Endothelial cell of umbilical vein (primary cell): ENCODE data around the gene NEURL1B.

Experiments used
- EZH2 ChIP-seq: IDR thresholded peaks from 2 replicates; pipeline ENCODE4 v1.6.1; 2012; ENCODE audit warnings: borderline replicate concordance, low read depth, mild to moderate bottlenecking, moderate library complexity, low read length, inconsistent platforms; ENCODE audit not compliant: severe bottlenecking
- FOS ChIP-seq: IDR thresholded peaks from 2 replicates; pipeline ENCODE4 v1.6.1; 2011; ENCODE audit warnings: mild to moderate bottlenecking, low read length, moderate library complexity, borderline replicate concordance; ENCODE audit not compliant: insufficient read depth
- JUN ChIP-seq: IDR thresholded peaks from 2 replicates; pipeline ENCODE4 v1.6.1; 2011; ENCODE audit warnings: borderline replicate concordance, low read depth; ENCODE audit not compliant: insufficient read length, insufficient read depth
- MYC ChIP-seq: IDR thresholded peaks from one replicate; pipeline ENCODE4 v1.6.1; 2011; ENCODE audit warnings: mild to moderate bottlenecking, low read depth, low read length
- POLR2A ChIP-seq: IDR thresholded peaks from 2 replicates; pipeline ENCODE4 v1.6.1; 2012; ENCODE audit warnings: low read depth, mild to moderate bottlenecking, control low read depth, low read length
- POLR2AphosphoS5 ChIP-seq: IDR thresholded peaks from 2 replicates; pipeline ENCODE4 v1.6.1; 2012; ENCODE audit warnings: low read depth, mild to moderate bottlenecking, control low read depth, low read length, moderate library complexity; ENCODE audit not compliant: insufficient read depth
- TF ChIP-seq, protein P1 (sequence below), 2 donors: IDR thresholded peaks; 1 replicate in 1 of 2; 2 replicates in 1 of 2; pipeline ENCODE4 v1.5.1; 2011; ENCODE audit warnings: low read length in 2 of 2, mild to moderate bottlenecking in 2 of 2, moderate library complexity in 2 of 2, control low read depth in 1 of 2, inconsistent platforms in 1 of 2, low read depth in 1 of 2; ENCODE audit not compliant: insufficient read depth in 1 of 2; ENCODE audit errors: extremely low read depth in 1 of 2
- TF ChIP-seq, protein P2 (sequence below): IDR thresholded peaks from 2 replicates; pipeline ENCODE4 v1.6.1; 2011; ENCODE audit not compliant: insufficient read depth, insufficient read length

DNA sequence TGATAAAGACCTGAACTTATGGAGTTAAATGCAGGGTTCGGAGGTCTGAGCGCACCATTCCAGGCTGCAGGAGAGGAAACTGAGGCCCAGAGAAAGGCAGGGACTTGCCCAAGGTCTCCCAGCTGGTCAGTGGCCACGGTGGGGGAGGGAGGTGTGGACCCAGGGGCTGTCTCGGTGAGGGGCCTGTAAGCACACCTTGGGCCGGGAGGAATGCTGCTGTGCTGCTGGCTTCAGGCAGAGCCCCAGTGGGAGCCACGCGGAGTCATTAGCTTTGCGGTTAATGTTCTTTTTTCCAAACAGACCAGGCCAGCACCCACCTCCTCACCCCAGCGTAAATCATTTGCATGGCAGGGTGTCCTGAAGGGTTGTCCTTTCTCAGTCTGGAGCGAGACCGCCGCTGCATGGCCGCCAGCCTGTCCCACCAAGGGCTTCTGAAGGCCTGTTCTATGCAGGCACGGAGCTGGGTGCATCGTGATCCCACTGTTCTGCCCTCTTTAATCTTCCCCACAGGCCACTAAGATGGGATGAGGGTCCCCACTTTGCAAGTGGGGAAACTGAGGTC is 35.9 kb downstream of the NEURL1B start:
- TF ChIP-seq EZH2, result no peak
- TF ChIP-seq POLR2A, result no peak
- TF ChIP-seq, protein P1, sequence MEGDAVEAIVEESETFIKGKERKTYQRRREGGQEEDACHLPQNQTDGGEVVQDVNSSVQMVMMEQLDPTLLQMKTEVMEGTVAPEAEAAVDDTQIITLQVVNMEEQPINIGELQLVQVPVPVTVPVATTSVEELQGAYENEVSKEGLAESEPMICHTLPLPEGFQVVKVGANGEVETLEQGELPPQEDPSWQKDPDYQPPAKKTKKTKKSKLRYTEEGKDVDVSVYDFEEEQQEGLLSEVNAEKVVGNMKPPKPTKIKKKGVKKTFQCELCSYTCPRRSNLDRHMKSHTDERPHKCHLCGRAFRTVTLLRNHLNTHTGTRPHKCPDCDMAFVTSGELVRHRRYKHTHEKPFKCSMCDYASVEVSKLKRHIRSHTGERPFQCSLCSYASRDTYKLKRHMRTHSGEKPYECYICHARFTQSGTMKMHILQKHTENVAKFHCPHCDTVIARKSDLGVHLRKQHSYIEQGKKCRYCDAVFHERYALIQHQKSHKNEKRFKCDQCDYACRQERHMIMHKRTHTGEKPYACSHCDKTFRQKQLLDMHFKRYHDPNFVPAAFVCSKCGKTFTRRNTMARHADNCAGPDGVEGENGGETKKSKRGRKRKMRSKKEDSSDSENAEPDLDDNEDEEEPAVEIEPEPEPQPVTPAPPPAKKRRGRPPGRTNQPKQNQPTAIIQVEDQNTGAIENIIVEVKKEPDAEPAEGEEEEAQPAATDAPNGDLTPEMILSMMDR (IDR thresholded peaks at IDR 0.05; ENCODE audit: extremely low read depth in 1 of 2, insufficient read depth in 1 of 2, low read depth in 1 of 2, low read length in 2 of 2), result no peak
- TF ChIP-seq JUN, result no peak
- TF ChIP-seq POLR2AphosphoS5, result no peak
- TF ChIP-seq, protein P2, sequence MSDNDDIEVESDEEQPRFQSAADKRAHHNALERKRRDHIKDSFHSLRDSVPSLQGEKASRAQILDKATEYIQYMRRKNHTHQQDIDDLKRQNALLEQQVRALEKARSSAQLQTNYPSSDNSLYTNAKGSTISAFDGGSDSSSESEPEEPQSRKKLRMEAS, result no peak
- TF ChIP-seq FOS, result no peak
- no peak for TF ChIP-seq MYC
